Transverse colon (tissue), 4 donors: ENCODE measurements around the gene ATP9A. TPM values are rescaled to one million over a fixed set of nuclear protein-coding genes. Genes with fewer than 3 reads are reported as not detected.
"Not testable (repeated sequence)": the region's sequence is repeated elsewhere in the genome, so short reads cannot be mapped to it uniquely, and the experiment has no call there.

Experiments used
- DNase-seq: peaks from one replicate; pipeline ENCODE4 v3.0.0-alpha.2; 2019
- H3K27ac ChIP-seq, 4 donors: fragments of 200-600 bp; sonication (generic); 2 replicates each; pipeline ENCODE4 v1.5.1; 2016 to 2018; ENCODE audit warnings: inconsistent platforms in 4 of 4
- H3K27me3 ChIP-seq: fragments of 200-600 bp; sonication (generic); 2 replicates; pipeline ENCODE4 v1.5.1; 2017; ENCODE audit warnings: inconsistent platforms
- H3K36me3 ChIP-seq, 4 donors: fragments of 200-600 bp; sonication (generic); 2 replicates each; pipeline ENCODE4 v1.5.1; 2017 to 2019; ENCODE audit warnings: inconsistent platforms in 4 of 4
- H3K4me1 ChIP-seq, 4 donors: fragments of 200-600 bp; sonication (generic); 2 replicates each; pipeline ENCODE4 v1.5.1; 2017 to 2020; ENCODE audit warnings: inconsistent platforms in 4 of 4
- H3K4me3 ChIP-seq, 4 donors: fragments of 200-600 bp; sonication (generic); 1 replicate in 1 of 4; 2 replicates in 3 of 4; pipeline versions ENCODE4 v1.5.1 to v1.6.1; 2017 to 2019; ENCODE audit warnings: inconsistent platforms in 4 of 4
- H3K9me3 ChIP-seq, 2 donors: fragments of 200-600 bp; sonication (generic); 2 replicates each; pipeline ENCODE4 v1.5.1; 2017 to 2019; ENCODE audit warnings: inconsistent platforms in 2 of 2
- CTCF ChIP-seq, 5 experiments: fragments of 200-600 bp in 3 of 5; fragments of 450-650 bp in 2 of 5; sonication (generic) in 3 of 5; IDR thresholded peaks; 1 replicate in 2 of 5; 2 replicates in 3 of 5; pipeline ENCODE4 v1.5.1; 2016 to 2017; ENCODE audit warnings: antibody characterized with exemption in 5 of 5, inconsistent platforms in 3 of 5, mild to moderate bottlenecking in 2 of 5, moderate library complexity in 1 of 5
- EP300 ChIP-seq: sonication (generic); formaldehyde crosslinking; IDR thresholded peaks from one replicate; pipeline ENCODE4 v1.6.1; 2017; ENCODE audit warnings: antibody characterized with exemption, low read depth
- POLR2A ChIP-seq: fragments of 450-650 bp; IDR thresholded peaks from one replicate; pipeline ENCODE4 v1.6.1; 2016; ENCODE audit warnings: antibody characterized with exemption, mild to moderate bottlenecking, moderate library complexity
- POLR2AphosphoS5 ChIP-seq, 3 donors: sonication (generic); formaldehyde crosslinking; IDR thresholded peaks; one replicate each; pipeline ENCODE4 v1.6.1; 2016; ENCODE audit warnings: antibody characterized with exemption in 3 of 3
- WGBS, 2 donors: methylation state at CpG; one replicate each; pipeline ENCODE4 v1.1.5; 2018; ENCODE audit warnings: low coverage in 1 of 2; 5-methylcytosine and 5-hydroxymethylcytosine counted together
- in situ Hi-C, 4 donors: fragments of 200-750 bp; cut with MboI; loops; one replicate each; pipeline versions ENCODE4 v1.15.0 to v1.15.1; 2017; ENCODE audit warnings: low sequenced_read_pairs in 3 of 4, low pct_ligation_motif_present in 1 of 4, low pct_unique_long_range_greater_than_20kb in 1 of 4
- intact Hi-C: fragments of 100-400 bp; cut with DNase I; formaldehyde crosslinking; loops from one replicate; pipeline ENCODE4 v1.15.1; 2023; ENCODE audit warnings: low total_unique reads
- total RNA-seq, 4 donors: library from RNA; depleted of rRNA; stranded (reverse); fragments of >200 nt; gene quantifications; one replicate each; pipeline ENCODE4 v1.1.0, GENCODE V29; 2016

Gene ATP9A
- total RNA-seq, 4 donors from 2014 or later: 66.3 to 93.0 (median 78.9) TPM

- DNase-seq: peak; percentile 15
- peaks cover 3% of the 10 kb centered on the region for H3K27me3 ChIP-seq
- H3K36me3 ChIP-seq: no peaks in the 10 kb centered on the region
- no peak overlapping the region for H3K4me3 ChIP-seq
- intact Hi-C loops: no loop called here
- in situ Hi-C loops: no loop called here
- 35 to 59% methylated on average over 3 to 16 of the region's 16 CpGs for WGBS, 2 donors
- peak overlapping the region in 1 of 4 donors; percentile 4 for H3K27ac ChIP-seq
- TF ChIP-seq POLR2AphosphoS5 (IDR thresholded peaks at IDR 0.05): no peak
- no peak for TF ChIP-seq POLR2A
- no peak for TF ChIP-seq CTCF (IDR thresholded peaks at IDR 0.05)
- TF ChIP-seq EP300: no peak
- no peaks in the 10 kb centered on the region for H3K9me3 ChIP-seq
- peaks cover 0 to 5% (median 0%) of the 10 kb centered on the region in 4 donors for H3K4me1 ChIP-seq
Observed at GRCh38 chr20:51570739-51571459, 197.3 kb downstream of the ATP9A start.

- whole genome bisulfite sequencing, 2 donors: 62 to 63% methylated on average over 9 to 25 of the region's 25 CpGs
- Histone ChIP-seq H3K4me3 (no peak overlapping the region), H3K27ac (peak overlapping the region in 1 of 4 donors; percentile 4), H3K27me3 (peaks cover 10% of the 10 kb centered on the region), H3K9me3 (no peaks in the 10 kb centered on the region), H3K4me1 (peaks cover 0 to 10% (median 1%) of the 10 kb centered on the region in 4 donors), H3K36me3 (no peaks in the 10 kb centered on the region)
- in situ Hi-C loops (no loop called here), intact Hi-C loops (loop anchor here (10.0 kb wide), 1 partner anchor 125 kb away; no protein-coding TSS in a partner anchor)
- TF ChIP-seq POLR2A (no peak), POLR2AphosphoS5 (IDR thresholded peaks at IDR 0.05) (no peak), CTCF (IDR thresholded peaks at IDR 0.05) (no peak), EP300 (no peak)
- DNase-seq: no peak
Observed at GRCh38 chr20:51569815-51570738, 198.1 kb downstream of the ATP9A start.

GRCh38 chr20:51568533-51568932 is 199.7 kb downstream of the ATP9A start:
- H3K4me1 ChIP-seq: peaks cover 0 to 17% (median 6%) of the 10 kb centered on the region in 4 donors
- H3K27ac ChIP-seq, in situ Hi-C loops, DNase-seq, H3K36me3 ChIP-seq, H3K9me3 ChIP-seq, H3K4me3 ChIP-seq: not testable (repeated sequence)
- 65% methylated on average over 3 of the region's 3 CpGs; no CpG with 5 or more reads in 1 of the 2 donors for WGBS, 2 donors
- H3K27me3 ChIP-seq: peaks cover 21% of the 10 kb centered on the region
- intact Hi-C loops: loop anchor here (10.0 kb wide), 1 partner anchor 124 kb away; no protein-coding TSS in a partner anchor

GRCh38 chr20:51567622-51568021 is 200.6 kb downstream of the ATP9A start:
- TF ChIP-seq EP300 (no peak), POLR2AphosphoS5 (IDR thresholded peaks at IDR 0.05) (no peak), CTCF (IDR thresholded peaks at IDR 0.05) (no peak), POLR2A (no peak)
- intact Hi-C loops (loop anchor here (10.0 kb wide), 1 partner anchor 123 kb away; no protein-coding TSS in a partner anchor), in situ Hi-C loops (no loop called here)
- Histone ChIP-seq H3K27ac (no peak overlapping the region), H3K4me1 (peaks cover 0 to 26% (median 14%) of the 10 kb centered on the region in 4 donors), H3K9me3 (no peaks in the 10 kb centered on the region), H3K36me3 (no peaks in the 10 kb centered on the region), H3K4me3 (no peak overlapping the region), H3K27me3 (peaks cover 30% of the 10 kb centered on the region)
- DNase-seq: no peak
- 64 to 82% methylated on average over 2 to 5 of the region's 5 CpGs for WGBS, 2 donors
